GM12878 (cell line): Measurements from ENCODE around the gene DZIP1L. TPM values are rescaled to one million over a fixed set of nuclear protein-coding genes. Genes with fewer than 3 reads are reported as not detected.

Source experiments
- ATAC-seq: fragments of 200-7000 bp; cut with Tn5 transposase; 3 replicates; pipeline ENCODE4 v1.9.1; 2020; ENCODE audit warnings: mild to moderate bottlenecking, moderate library complexity
- BruUV-seq: library from RNA; stranded (reverse); fragments of 400-500 nt; replicated peaks from 2 replicates; lab custom pipeline; 2021; lab: Mats Ljungman, UMichigan
- CTCF ChIA-PET: fragments of 300-600 bp; sonication (Branson Sonifier 250); formaldehyde crosslinking; extraction: SDS; loops from one replicate; lab custom pipeline; 2021; ENCODE audit warnings: inconsistent platforms; lab: Yijun Ruan, JAX
- POLR2A ChIA-PET: fragments of 350-600 bp; formaldehyde crosslinking; extraction: SDS; loops from one replicate; lab custom pipeline; 2021; ENCODE audit warnings: inconsistent platforms; lab: Charles Lee
- RAD21 ChIA-PET: fragments of 300-600 bp; sonication (Branson Sonifier 250); formaldehyde crosslinking; loops from one replicate; lab custom pipeline; 2023; ENCODE audit warnings: antibody characterized with exemption; ENCODE audit not compliant: unreplicated experiment; lab: Charles Lee
- SMC1A ChIA-PET: fragments of 300-600 bp; sonication (Branson Sonifier 250); formaldehyde crosslinking; loops from one replicate; lab custom pipeline; 2023; ENCODE audit not compliant: unreplicated experiment, uncharacterized antibody; lab: Charles Lee
- DNase-seq: peaks from one replicate; pipeline ENCODE4 v3.0.0-alpha.2; 2011; ENCODE audit warnings: low read depth, low spot score
- FAIRE-seq: peaks from 3 replicates; lab custom pipeline; 2011; peaks lifted over from hg19 to GRCh38; lab: Jason Lieb, UNC
- H2AFZ ChIP-seq: 2 replicates; pipeline ENCODE4 v1.6.0; 2011; ENCODE audit warnings: low read depth, low read length, control low read depth; ENCODE audit not compliant: control insufficient read depth
- H3K27ac ChIP-seq: 2 replicates; pipeline ENCODE4 v1.5.1; 2011; ENCODE audit warnings: control low read depth; ENCODE audit not compliant: control insufficient read depth, insufficient read depth
- H3K27me3 ChIP-seq, 2 experiments: replicated peaks in 1 of 2; 2 replicates each; pipeline versions ENCODE4 v1.6.0 to v1.6.1; 2011; ENCODE audit warnings: low read length in 1 of 2; ENCODE audit not compliant: control insufficient read depth in 2 of 2, insufficient read depth in 2 of 2
- H3K36me3 ChIP-seq, 2 experiments: 2 replicates each; pipeline ENCODE4 v1.5.1; 2011; ENCODE audit warnings: low read length in 1 of 2; ENCODE audit not compliant: control insufficient read depth in 2 of 2, insufficient read depth in 2 of 2
- H3K4me1 ChIP-seq: 2 replicates; pipeline ENCODE4 v1.6.1; 2011; ENCODE audit warnings: mild to moderate bottlenecking, low read length, moderate library complexity, mixed read lengths; ENCODE audit not compliant: control insufficient read depth, insufficient read depth
- H3K4me2 ChIP-seq: 2 replicates; pipeline ENCODE4 v1.6.0; 2011; ENCODE audit warnings: control low read depth; ENCODE audit not compliant: control insufficient read depth, insufficient read depth
- H3K4me3 ChIP-seq: fragments of 200-600 bp; sonication (generic); 2 replicates; pipeline ENCODE4 v1.5.1; 2016
- H3K79me2 ChIP-seq: 2 replicates; pipeline ENCODE4 v1.6.0; 2011; ENCODE audit warnings: low read length; ENCODE audit not compliant: control insufficient read depth, insufficient read depth
- H3K9ac ChIP-seq: 2 replicates; pipeline ENCODE4 v1.8.0; 2011; ENCODE audit warnings: low read length, control low read depth, mixed read lengths; ENCODE audit not compliant: control insufficient read depth, insufficient read depth
- H3K9me3 ChIP-seq: replicated peaks from 3 replicates; pipeline ENCODE4 v1.5.1; 2011; ENCODE audit warnings: mild to moderate bottlenecking, low read length; ENCODE audit not compliant: control insufficient read depth, insufficient read depth
- H4K20me1 ChIP-seq: 2 replicates; pipeline ENCODE4 v1.6.0; 2011; ENCODE audit not compliant: control insufficient read depth, insufficient read depth
- BMI1 ChIP-seq: fragments of 450-650 bp; IDR thresholded peaks from 2 replicates; pipeline ENCODE4 v1.6.1; 2016; ENCODE audit warnings: mild to moderate bottlenecking, moderate library complexity, borderline replicate concordance
- CBFB ChIP-seq: IDR thresholded peaks from 2 replicates; pipeline ENCODE4 v1.6.1; 2016; ENCODE audit warnings: antibody characterized with exemption, low read depth
- CHD4 ChIP-seq: fragments of 200-600 bp; sonication (generic); IDR thresholded peaks from 2 replicates; pipeline ENCODE4 v1.6.1; 2016; ENCODE audit warnings: mild to moderate bottlenecking
- CREB1 ChIP-seq: IDR thresholded peaks from 2 replicates; pipeline ENCODE4 v1.6.1; 2012; ENCODE audit warnings: low read depth, mild to moderate bottlenecking, inconsistent platforms
- CTCF ChIP-seq, 3 experiments: IDR thresholded peaks in 2 of 3; conservative IDR thresholded peaks in 1 of 3; 2 replicates each; pipeline ENCODE4 v1.5.1; 2011; ENCODE audit warnings: low read depth in 3 of 3, low read length in 3 of 3, mild to moderate bottlenecking in 3 of 3, control low read depth in 2 of 3, moderate library complexity in 2 of 3, inconsistent platforms in 1 of 3, mixed read lengths in 1 of 3; ENCODE audit not compliant: control insufficient read depth in 2 of 3, insufficient read depth in 1 of 3; ENCODE audit errors: extremely low read depth in 1 of 3
- FOXM1 ChIP-seq: IDR thresholded peaks from 2 replicates; pipeline ENCODE4 v1.6.1; 2012; ENCODE audit warnings: low read depth, mild to moderate bottlenecking, inconsistent platforms, low read length, moderate library complexity
- RELA ChIP-seq: fragments of 450-650 bp; IDR thresholded peaks from 2 replicates; pipeline ENCODE4 v1.8.0; 2014; ENCODE audit warnings: borderline replicate concordance; ENCODE audit not compliant: partially characterized antibody
- SREBF2 ChIP-seq: IDR thresholded peaks from 2 replicates; pipeline ENCODE4 v1.6.1; 2012; ENCODE audit warnings: mild to moderate bottlenecking, low read length
- ZBTB11 ChIP-seq: fragments of 450-650 bp; formaldehyde crosslinking; IDR thresholded peaks from 2 replicates; pipeline ENCODE4 v1.5.0; 2022; ENCODE audit warnings: mild to moderate bottlenecking, missing genetic modification characterization
- WGBS: methylation state at CpG from one replicate; pipeline ENCODE4 v1.1.6; 2016; ENCODE audit warnings: low lambda C conversion rate; ENCODE audit not compliant: insufficient replicate concordance, insufficient coverage; ENCODE audit errors: missing lambda C conversion rate; 5-methylcytosine and 5-hydroxymethylcytosine counted together
- in situ Hi-C: fragments of 300-500 bp; cut with MboI; formaldehyde crosslinking; loops from 9 replicates; pipeline ENCODE4 v1.14.3; 2018; ENCODE audit warnings: mixed read lengths
- intact Hi-C: fragments of 100-400 bp; cut with micrococcal nuclease; formaldehyde crosslinking; loops from one replicate; pipeline ENCODE4 v1.14.2; 2022; ENCODE audit not compliant: unreplicated experiment
- polyA plus RNA-seq, 11 experiments: library from polyadenylated mRNA; depleted of rRNA in 4 of 11; unstranded in 6 of 11; stranded (reverse) in 5 of 11; fragments of >200 nt; fragmentation: Nextera tagmentation in 4 of 11; fragmentation: Illumina TruSeq in 1 of 11; extraction: Ambion mirVana in 4 of 11; extraction: Trizol in 1 of 11; gene quantifications; 1 replicate in 1 of 11; 2 replicates in 10 of 11; pipeline versions ENCODE4 v1.2.1 to v1.2.3, GENCODE V29; 2011 to 2016; ENCODE audit warnings: inconsistent platforms in 2 of 11, missing spikeins in 2 of 11, low read depth in 1 of 11
- total RNA-seq, 4 experiments: library from RNA; depleted of rRNA in 3 of 4; stranded (reverse); fragments of >200 nt in 3 of 4; fragmentation: Illumina TruSeq in 1 of 4; extraction: Trizol in 1 of 4; gene quantifications; 2 replicates each; pipeline versions ENCODE4 v1.2.1 to v1.2.3, GENCODE V29; 2013 to 2021
- TF ChIP-seq, protein P1 (sequence below): fragments of 450-650 bp; IDR thresholded peaks from 2 replicates; pipeline ENCODE4 v1.6.1; 2017; ENCODE audit warnings: mild to moderate bottlenecking, moderate library complexity
- TF ChIP-seq, protein P2 (sequence below): fragments of 450-650 bp; IDR thresholded peaks from 2 replicates; pipeline ENCODE4 v1.6.1; 2017; ENCODE audit warnings: mild to moderate bottlenecking, moderate library complexity

DZIP1L gene
- total and polyA plus RNA-seq, 10 of the 15 experiments (the other 5 are each of a cell fraction or from before 2014, with no cell fraction given) = not detected

DNA sequence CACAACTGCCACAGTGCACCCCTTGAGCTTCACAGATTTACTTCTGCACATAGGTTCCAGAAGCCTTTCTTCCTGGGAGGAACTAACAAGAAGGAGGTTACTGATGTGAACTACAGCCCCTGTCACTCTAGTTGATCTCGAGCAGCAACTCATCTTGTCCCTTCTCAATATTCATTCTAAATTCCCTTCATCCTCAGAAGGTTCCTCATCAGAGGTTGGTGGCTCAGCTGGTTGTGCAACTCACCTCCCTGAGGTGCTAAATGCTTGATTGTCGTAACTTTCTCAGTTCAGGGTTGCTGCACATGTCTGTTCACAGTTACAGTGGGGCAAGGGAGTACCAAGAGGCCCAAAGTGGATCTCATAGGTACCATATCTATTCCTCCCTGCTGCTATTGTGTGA is 22.5 kb upstream of the DZIP1L start:
- in situ Hi-C loops = no loop called here
- WGBS = 0% methylated on average over 2 of the region's 2 CpGs
- Histone ChIP-seq H3K79me2 (no peaks in the 10 kb centered on the region), H3K9me3 (no peaks in the 10 kb centered on the region), H3K27ac (no peak overlapping the region), H4K20me1 (no peaks in the 10 kb centered on the region), H3K4me2 (no peak overlapping the region), H3K36me3 (no peaks in the 10 kb centered on the region), H3K9ac (no peak overlapping the region), H3K4me1 (no peaks in the 10 kb centered on the region), H2AFZ (no peak overlapping the region), H3K27me3 (no peaks in the 10 kb centered on the region; a peak in 3 of 4 replicates), H3K4me3 (no peak overlapping the region)
- CTCF ChIA-PET = no interaction called here
- RAD21 ChIA-PET = no interaction called here
- ATAC-seq (no peak), DNase-seq (no peak), FAIRE-seq (no peak)
- POLR2A ChIA-PET = no interaction called here
- TF ChIP-seq FOXM1 (no peak), RELA (no peak), CTCF (IDR thresholded peaks at IDR 0.05 in 2 of 3, conservative IDR thresholded peaks at IDR 0.05 in 1 of 3; ENCODE audit: control insufficient read depth in 2 of 3, extremely low read depth in 1 of 3, insufficient read depth in 1 of 3, low read depth in 3 of 3, low read length in 3 of 3) (no peak), ZBTB11 (CRISPR knock-in tag) (no peak), CHD4 (no peak), CBFB (no peak), BMI1 (no peak), SREBF2 (no peak), CREB1 (no peak)
- TF ChIP-seq, protein P1, sequence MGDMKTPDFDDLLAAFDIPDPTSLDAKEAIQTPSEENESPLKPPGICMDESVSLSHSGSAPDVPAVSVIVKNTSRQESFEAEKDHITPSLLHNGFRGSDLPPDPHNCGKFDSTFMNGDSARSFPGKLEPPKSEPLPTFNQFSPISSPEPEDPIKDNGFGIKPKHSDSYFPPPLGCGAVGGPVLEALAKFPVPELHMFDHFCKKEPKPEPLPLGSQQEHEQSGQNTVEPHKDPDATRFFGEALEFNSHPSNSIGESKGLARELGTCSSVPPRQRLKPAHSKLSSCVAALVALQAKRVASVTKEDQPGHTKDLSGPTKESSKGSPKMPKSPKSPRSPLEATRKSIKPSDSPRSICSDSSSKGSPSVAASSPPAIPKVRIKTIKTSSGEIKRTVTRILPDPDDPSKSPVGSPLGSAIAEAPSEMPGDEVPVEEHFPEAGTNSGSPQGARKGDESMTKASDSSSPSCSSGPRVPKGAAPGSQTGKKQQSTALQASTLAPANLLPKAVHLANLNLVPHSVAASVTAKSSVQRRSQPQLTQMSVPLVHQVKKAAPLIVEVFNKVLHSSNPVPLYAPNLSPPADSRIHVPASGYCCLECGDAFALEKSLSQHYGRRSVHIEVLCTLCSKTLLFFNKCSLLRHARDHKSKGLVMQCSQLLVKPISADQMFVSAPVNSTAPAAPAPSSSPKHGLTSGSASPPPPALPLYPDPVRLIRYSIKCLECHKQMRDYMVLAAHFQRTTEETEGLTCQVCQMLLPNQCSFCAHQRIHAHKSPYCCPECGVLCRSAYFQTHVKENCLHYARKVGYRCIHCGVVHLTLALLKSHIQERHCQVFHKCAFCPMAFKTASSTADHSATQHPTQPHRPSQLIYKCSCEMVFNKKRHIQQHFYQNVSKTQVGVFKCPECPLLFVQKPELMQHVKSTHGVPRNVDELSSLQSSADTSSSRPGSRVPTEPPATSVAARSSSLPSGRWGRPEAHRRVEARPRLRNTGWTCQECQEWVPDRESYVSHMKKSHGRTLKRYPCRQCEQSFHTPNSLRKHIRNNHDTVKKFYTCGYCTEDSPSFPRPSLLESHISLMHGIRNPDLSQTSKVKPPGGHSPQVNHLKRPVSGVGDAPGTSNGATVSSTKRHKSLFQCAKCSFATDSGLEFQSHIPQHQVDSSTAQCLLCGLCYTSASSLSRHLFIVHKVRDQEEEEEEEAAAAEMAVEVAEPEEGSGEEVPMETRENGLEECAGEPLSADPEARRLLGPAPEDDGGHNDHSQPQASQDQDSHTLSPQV = no peak
- TF ChIP-seq, protein P2, sequence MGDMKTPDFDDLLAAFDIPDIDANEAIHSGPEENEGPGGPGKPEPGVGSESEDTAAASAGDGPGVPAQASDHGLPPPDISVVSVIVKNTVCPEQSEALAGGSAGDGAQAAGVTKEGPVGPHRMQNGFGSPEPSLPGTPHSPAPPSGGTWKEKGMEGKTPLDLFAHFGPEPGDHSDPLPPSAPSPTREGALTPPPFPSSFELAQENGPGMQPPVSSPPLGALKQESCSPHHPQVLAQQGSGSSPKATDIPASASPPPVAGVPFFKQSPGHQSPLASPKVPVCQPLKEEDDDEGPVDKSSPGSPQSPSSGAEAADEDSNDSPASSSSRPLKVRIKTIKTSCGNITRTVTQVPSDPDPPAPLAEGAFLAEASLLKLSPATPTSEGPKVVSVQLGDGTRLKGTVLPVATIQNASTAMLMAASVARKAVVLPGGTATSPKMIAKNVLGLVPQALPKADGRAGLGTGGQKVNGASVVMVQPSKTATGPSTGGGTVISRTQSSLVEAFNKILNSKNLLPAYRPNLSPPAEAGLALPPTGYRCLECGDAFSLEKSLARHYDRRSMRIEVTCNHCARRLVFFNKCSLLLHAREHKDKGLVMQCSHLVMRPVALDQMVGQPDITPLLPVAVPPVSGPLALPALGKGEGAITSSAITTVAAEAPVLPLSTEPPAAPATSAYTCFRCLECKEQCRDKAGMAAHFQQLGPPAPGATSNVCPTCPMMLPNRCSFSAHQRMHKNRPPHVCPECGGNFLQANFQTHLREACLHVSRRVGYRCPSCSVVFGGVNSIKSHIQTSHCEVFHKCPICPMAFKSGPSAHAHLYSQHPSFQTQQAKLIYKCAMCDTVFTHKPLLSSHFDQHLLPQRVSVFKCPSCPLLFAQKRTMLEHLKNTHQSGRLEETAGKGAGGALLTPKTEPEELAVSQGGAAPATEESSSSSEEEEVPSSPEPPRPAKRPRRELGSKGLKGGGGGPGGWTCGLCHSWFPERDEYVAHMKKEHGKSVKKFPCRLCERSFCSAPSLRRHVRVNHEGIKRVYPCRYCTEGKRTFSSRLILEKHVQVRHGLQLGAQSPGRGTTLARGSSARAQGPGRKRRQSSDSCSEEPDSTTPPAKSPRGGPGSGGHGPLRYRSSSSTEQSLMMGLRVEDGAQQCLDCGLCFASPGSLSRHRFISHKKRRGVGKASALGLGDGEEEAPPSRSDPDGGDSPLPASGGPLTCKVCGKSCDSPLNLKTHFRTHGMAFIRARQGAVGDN = no peak
- BruUV-seq = no TSS peak
- SMC1A ChIA-PET = interaction anchor here (0.8 kb wide), 1 partner anchor 529 kb away, joined by 4 read pairs; no protein-coding TSS in a partner anchor
- intact Hi-C loops = no loop called here
